OCI-LY3 (cell line): ENCODE data around the gene SLFNL1.

Experiments
- CTCF ChIP-seq: fragments of 200-600, 300-600 bp; sonication (generic); IDR thresholded peaks from 2 replicates; pipeline ENCODE4 v1.5.1; 2014; ENCODE audit warnings: antibody characterized with exemption, low read length, low read depth
- EZH2phosphoT487 ChIP-seq: fragments of 200-600 bp; shearing (Covaris generic); IDR thresholded peaks from 2 replicates; pipeline ENCODE4 v1.6.1; 2018; ENCODE audit warnings: antibody characterized with exemption, mixed run types, low read depth

GRCh38 chr1:41018018-41018410 lies 3.5 kb downstream of the SLFNL1 start:
- TF ChIP-seq CTCF (no peak), EZH2phosphoT487 (no peak)
